Trophoblast cell (in vitro differentiated cells and primary cell): Measurements from ENCODE around the gene MKS1.
A peak's percentile ranks its signal among the peaks of the same experiment; 100 is the strongest.

ENCODE experiments used
- DNase-seq, 2 donors: peaks; one replicate each; pipeline ENCODE4 v3.0.0-alpha.2; 2016
- H2AFZ ChIP-seq: 2 replicates; pipeline ENCODE4 v1.6.1; 2013; ENCODE audit warnings: low read length, moderate library complexity, mild to moderate bottlenecking; ENCODE audit not compliant: insufficient read depth, poor library complexity
- H2AK5ac ChIP-seq: 2 replicates; pipeline ENCODE4 v1.6.1; 2013; ENCODE audit warnings: mild to moderate bottlenecking, low read length
- H2BK120ac ChIP-seq: 2 replicates; pipeline ENCODE4 v1.6.1; 2013; ENCODE audit warnings: low read length, mild to moderate bottlenecking, moderate library complexity; ENCODE audit not compliant: insufficient read depth, poor library complexity
- H2BK12ac ChIP-seq: 2 replicates; pipeline ENCODE4 v1.6.1; 2013; ENCODE audit warnings: mild to moderate bottlenecking, low read length, moderate library complexity
- H2BK5ac ChIP-seq: 2 replicates; pipeline ENCODE4 v1.6.1; 2013; ENCODE audit warnings: low read length, low read depth, moderate library complexity, mild to moderate bottlenecking; ENCODE audit not compliant: poor library complexity
- H3K14ac ChIP-seq: 2 replicates; pipeline ENCODE4 v1.6.1; 2013; ENCODE audit warnings: mild to moderate bottlenecking, low read length
- H3K18ac ChIP-seq: 2 replicates; pipeline ENCODE4 v1.6.1; 2013; ENCODE audit warnings: mild to moderate bottlenecking, low read length
- H3K23ac ChIP-seq: 2 replicates; pipeline ENCODE4 v1.6.1; 2013; ENCODE audit warnings: low read length
- H3K27ac ChIP-seq: 2 replicates; pipeline ENCODE4 v1.5.1; 2013; ENCODE audit warnings: low read depth, mild to moderate bottlenecking, inconsistent platforms, low read length, moderate library complexity
- H3K27me3 ChIP-seq: 2 replicates; pipeline ENCODE4 v1.6.1; 2013; ENCODE audit warnings: inconsistent platforms, mild to moderate bottlenecking, low read length, moderate library complexity; ENCODE audit not compliant: insufficient read depth
- H3K36me3 ChIP-seq, 2 experiments: 1 replicate in 1 of 2; 2 replicates in 1 of 2; pipeline ENCODE4 v1.6.1; 2013; ENCODE audit warnings: low read length in 2 of 2, mild to moderate bottlenecking in 2 of 2, moderate library complexity in 1 of 2; ENCODE audit not compliant: insufficient read depth in 2 of 2, control insufficient read depth in 1 of 2
- H3K4ac ChIP-seq: 2 replicates; pipeline ENCODE4 v1.6.1; 2013; ENCODE audit warnings: low read depth, mild to moderate bottlenecking, low read length, moderate library complexity
- H3K4me1 ChIP-seq, 2 experiments: 1 replicate in 1 of 2; 2 replicates in 1 of 2; pipeline ENCODE4 v1.6.1; 2013; ENCODE audit warnings: low read length in 2 of 2, mild to moderate bottlenecking in 2 of 2, moderate library complexity in 1 of 2; ENCODE audit not compliant: insufficient read depth in 2 of 2, control insufficient read depth in 1 of 2
- H3K4me2 ChIP-seq: 2 replicates; pipeline ENCODE4 v1.6.1; 2013; ENCODE audit warnings: inconsistent platforms, mild to moderate bottlenecking, low read length, moderate library complexity
- H3K4me3 ChIP-seq: 2 replicates; pipeline ENCODE4 v1.5.1; 2013; ENCODE audit warnings: mild to moderate bottlenecking, low read depth, low read length, inconsistent platforms
- H3K79me1 ChIP-seq: one replicate; pipeline ENCODE4 v1.6.1; 2013; ENCODE audit warnings: low read length
- H3K79me2 ChIP-seq: 2 replicates; pipeline ENCODE4 v1.6.1; 2013; ENCODE audit warnings: low read length, mild to moderate bottlenecking; ENCODE audit not compliant: control insufficient read depth, insufficient read depth, poor library complexity
- H3K9ac ChIP-seq: 2 replicates; pipeline ENCODE4 v1.6.1; 2013; ENCODE audit warnings: mild to moderate bottlenecking, low read length
- H3K9me3 ChIP-seq: 2 replicates; pipeline ENCODE4 v1.6.1; 2013; ENCODE audit warnings: low read depth, mild to moderate bottlenecking, control low read depth, inconsistent platforms, low read length; ENCODE audit not compliant: insufficient read depth
- H4K12ac ChIP-seq: 2 replicates; pipeline ENCODE4 v1.6.1; 2013; ENCODE audit warnings: low read depth, mild to moderate bottlenecking, low read length, moderate library complexity
- H4K8ac ChIP-seq: 2 replicates; pipeline ENCODE4 v1.6.1; 2013; ENCODE audit warnings: low read depth, mild to moderate bottlenecking, low read length, moderate library complexity
- H4K91ac ChIP-seq: one replicate; pipeline ENCODE4 v1.6.1; 2013; ENCODE audit warnings: low read depth, mild to moderate bottlenecking, low read length, moderate library complexity
- WGBS: extraction: QIAGEN DNeasy Blood & Tissue Kit; methylation state at CpG from one replicate; pipeline ENCODE4 v1.1.7; 2013; ENCODE audit warnings: missing lambda C conversion rate; ENCODE audit not compliant: insufficient read length, insufficient coverage; ENCODE audit errors: extremely low coverage; 5-methylcytosine and 5-hydroxymethylcytosine counted together

MKS1 gene

DNA sequence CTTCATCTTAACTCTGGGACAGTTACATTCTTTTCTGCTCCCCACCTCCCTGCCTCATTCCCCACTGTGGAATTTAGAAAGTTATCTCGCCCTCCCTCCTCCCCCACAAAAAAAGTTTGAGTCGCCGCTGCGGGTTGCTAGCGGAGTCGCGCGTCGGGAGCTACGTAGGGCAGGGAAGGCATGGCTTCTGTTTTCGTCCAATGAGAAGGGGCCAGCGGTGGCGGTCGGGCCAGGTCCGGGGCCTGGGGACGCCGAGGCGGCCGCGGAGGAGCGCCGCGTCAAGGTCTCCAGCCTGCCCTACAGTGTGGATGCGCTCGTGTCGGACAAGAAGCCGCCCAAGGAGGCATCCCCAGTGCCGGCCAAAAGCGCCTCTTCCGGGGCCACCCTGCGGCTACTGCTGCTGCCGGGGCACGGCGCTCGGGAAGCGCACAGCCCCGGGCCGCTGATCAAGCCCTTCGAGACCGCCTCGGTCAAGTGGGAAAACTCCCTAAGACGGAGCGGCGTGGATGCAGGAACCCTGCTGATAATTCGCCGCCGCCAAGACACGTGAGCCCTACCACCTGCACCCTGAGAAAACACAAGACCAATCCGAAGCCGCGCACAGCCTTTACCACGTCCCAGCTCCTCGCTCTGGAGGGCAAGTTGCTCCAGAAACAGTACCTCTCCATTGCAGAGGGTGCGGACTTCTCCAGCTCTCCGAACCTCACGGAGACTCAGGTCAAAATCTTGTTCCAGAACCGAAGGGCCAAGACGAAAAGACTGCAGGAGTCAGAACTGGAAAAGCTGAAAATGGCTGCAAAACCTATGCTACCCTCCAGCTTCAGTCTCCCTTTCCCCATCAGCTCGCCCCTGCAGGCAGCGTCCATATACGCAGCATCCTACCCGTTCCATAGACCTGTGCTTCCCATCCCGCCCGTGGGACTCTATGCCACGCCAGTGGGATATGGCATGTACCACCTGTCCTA lies 61.9 kb downstream of the MKS1 start:
- no CpG with 5 or more reads among the region's 65 CpGs for WGBS
- DNase-seq: peak in 1 of 2 donors; percentile 34

More for the DNA sequence above, 61.9 kb downstream of the MKS1 start:
- H3K4me3 ChIP-seq: peak overlapping the region; percentile 53
- H2AK5ac ChIP-seq: no peak overlapping the region
- no peak overlapping the region for H4K8ac ChIP-seq
- peaks cover 3% of the 10 kb centered on the region for H3K9me3 ChIP-seq
- peaks cover 6 to 7% of the 10 kb centered on the region in 2 experiments for H3K4me1 ChIP-seq
- H3K79me2 ChIP-seq: no peaks in the 10 kb centered on the region
- no peak overlapping the region for H3K23ac ChIP-seq
- H2BK120ac ChIP-seq: no peak overlapping the region
- H2BK12ac ChIP-seq: no peak overlapping the region
- no peak overlapping the region for H3K14ac ChIP-seq
- no peak overlapping the region for H3K27ac ChIP-seq
- no peak overlapping the region for H4K91ac ChIP-seq
- no peak overlapping the region for H3K4ac ChIP-seq
- peaks cover 13% of the 10 kb centered on the region for H3K27me3 ChIP-seq
- peak overlapping the region; percentile 59 for H3K4me2 ChIP-seq
- H3K9ac ChIP-seq: no peak overlapping the region
- no peak overlapping the region for H3K18ac ChIP-seq
- no peak overlapping the region for H4K12ac ChIP-seq
- peak overlapping the region; percentile 13 for H2AFZ ChIP-seq
- H2BK5ac ChIP-seq: no peak overlapping the region
- H3K36me3 ChIP-seq: no peaks in the 10 kb centered on the region
- no peaks in the 10 kb centered on the region for H3K79me1 ChIP-seq
